ENCODE results near the gene SP1. TPM values are rescaled to one million over a fixed set of nuclear protein-coding genes. Genes with fewer than 3 reads are reported as not detected.
"Not testable (repeated sequence)": the region's sequence is repeated elsewhere in the genome, so short reads cannot be mapped to it uniquely, and the experiment has no call there.

The SP1 gene
- total and polyA plus RNA-seq, 12 donors = 16.3 to 90.0 (median 50.7) TPM

- 49 to 64% (median 54%) methylated on average over 7 of the region's 7 CpGs for WGBS, 4 donors
- Histone ChIP-seq H3K27ac (peak overlapping the region in 2 of 5 donors; percentile 80 to 86), H3K27me3 (no peaks in the 10 kb centered on the region), H3K4me3 (no peak overlapping the region), H3K9me3 (replicated peaks in 1 of 3) (no peaks in the 10 kb centered on the region), H3K4me1 (replicated peaks in 1 of 2) (peaks cover 15 to 40% of the 10 kb centered on the region in 2 donors), H3K36me3 (replicated peaks in 1 of 2) (peaks cover 0 to 7% of the 10 kb centered on the region in 2 donors)
- intact Hi-C loops (cut with DNase I) = loop anchor here in 1 of 2 donors (10.0 kb wide), 1 partner anchor 214 kb away; no protein-coding TSS in a partner anchor
- DNase-seq = peak in 4 of 7 donors; percentile 29 to 51 (median 36)
- TF ChIP-seq POLR2A (IDR thresholded peaks at IDR 0.05) (no peak), CTCF (IDR thresholded peaks at IDR 0.05) (no peak)
Measured at GRCh38 chr12:53428741-53429140, 48.8 kb downstream of the SP1 start.

- intact Hi-C loops (cut with DNase I) = no loop called here
- DNase-seq = no peak
- Histone ChIP-seq H3K36me3 (replicated peaks in 1 of 2) (peaks cover 0 to 7% of the 10 kb centered on the region in 2 donors), H3K27me3 (no peaks in the 10 kb centered on the region), H3K4me1 (replicated peaks in 1 of 2) (peaks cover 9 to 33% of the 10 kb centered on the region in 2 donors), H3K9me3 (replicated peaks in 1 of 3) (no peaks in the 10 kb centered on the region), H3K4me3 (no peak overlapping the region), H3K27ac (no peak overlapping the region)
- WGBS, 4 donors = 67 to 86% (median 74%) methylated on average over 3 to 5 of the region's 5 CpGs
- TF ChIP-seq CTCF (IDR thresholded peaks at IDR 0.05) (no peak), POLR2A (IDR thresholded peaks at IDR 0.05) (no peak)
Measured at GRCh38 chr12:53430116-53430515, 50.1 kb downstream of the SP1 start.

DNA sequence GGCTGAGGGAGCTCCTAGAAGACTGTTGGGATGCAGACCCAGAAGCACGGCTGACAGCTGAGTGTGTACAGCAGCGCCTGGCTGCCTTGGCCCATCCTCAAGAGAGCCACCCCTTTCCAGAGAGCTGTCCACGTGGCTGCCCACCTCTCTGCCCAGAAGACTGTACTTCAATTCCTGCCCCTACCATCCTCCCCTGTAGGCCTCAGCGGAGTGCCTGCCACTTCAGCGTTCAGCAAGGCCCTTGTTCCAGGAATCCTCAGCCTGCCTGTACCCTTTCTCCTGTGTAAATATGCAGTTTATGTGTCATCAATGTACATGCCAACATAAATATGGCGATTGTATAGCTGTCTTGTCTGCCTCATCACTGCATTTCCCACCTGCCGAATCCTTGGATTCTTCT, 51.2 kb downstream of the SP1 start:
- H3K9me3 ChIP-seq (replicated peaks in 1 of 3) = no peaks in the 10 kb centered on the region
- no peak for DNase-seq
- no peak overlapping the region for H3K4me3 ChIP-seq
- no peaks in the 10 kb centered on the region for H3K27me3 ChIP-seq
- 72 to 81% (median 80%) methylated on average over 4 to 7 of the region's 7 CpGs for WGBS, 4 donors
- TF ChIP-seq CTCF (IDR thresholded peaks at IDR 0.05) (no peak), POLR2A (IDR thresholded peaks at IDR 0.05) (no peak)
- H3K36me3 ChIP-seq (replicated peaks in 1 of 2) = peaks cover 0 to 7% of the 10 kb centered on the region in 2 donors
- intact Hi-C loops (cut with DNase I) = no loop called here
- H3K4me1 ChIP-seq (replicated peaks in 1 of 2) = peaks cover 8 to 31% of the 10 kb centered on the region in 2 donors
- no peak overlapping the region for H3K27ac ChIP-seq

- H3K9me3 ChIP-seq (replicated peaks in 1 of 3); H3K4me3 ChIP-seq; intact Hi-C loops (cut with DNase I); H3K27ac ChIP-seq; H3K36me3 ChIP-seq (replicated peaks in 1 of 2); H3K27me3 ChIP-seq; DNase-seq; H3K4me1 ChIP-seq (replicated peaks in 1 of 2): not testable (repeated sequence)
- whole genome bisulfite sequencing, 4 donors = 87 to 94% (median 90%) methylated on average over 9 of the region's 9 CpGs
Measured at GRCh38 chr12:53435326-53435725, 55.4 kb downstream of the SP1 start.

DNA sequence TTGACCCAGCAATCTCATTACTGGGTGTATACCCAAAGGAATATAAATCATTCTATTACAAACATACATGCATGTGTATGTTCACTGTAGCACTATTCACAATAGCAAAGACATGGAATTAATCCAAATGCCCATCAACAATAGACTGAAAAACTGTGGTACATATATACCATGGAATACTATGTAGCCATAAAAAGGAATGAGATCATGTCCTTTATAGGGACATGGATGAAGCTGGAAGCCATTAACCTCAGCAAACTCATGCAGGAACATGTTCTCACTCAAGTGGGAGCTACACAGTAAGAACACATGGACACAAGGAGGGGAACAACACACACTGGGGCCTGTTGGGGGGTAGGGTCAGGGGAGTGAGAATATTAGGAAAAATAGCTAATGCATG, 59.6 kb downstream of the SP1 start:
- H3K27me3 ChIP-seq; H3K9me3 ChIP-seq (replicated peaks in 1 of 3); H3K27ac ChIP-seq; H3K4me3 ChIP-seq; intact Hi-C loops (cut with DNase I); H3K36me3 ChIP-seq (replicated peaks in 1 of 2): not testable (repeated sequence)
- peaks cover 12 to 24% of the 10 kb centered on the region in 2 donors for H3K4me1 ChIP-seq (replicated peaks in 1 of 2)
- peak in 1 of 7 donors; percentile 3 for DNase-seq

All from adrenal gland (tissue), 12 donors.